Heart left ventricle (tissue), 16 donors: ENCODE data around the gene CRISPLD2. TPM values are rescaled to one million over a fixed set of nuclear protein-coding genes. Genes with fewer than 3 reads are reported as not detected.

ENCODE experiments used
- ATAC-seq, 4 donors: fragments of 200-7000 bp; cut with Tn5 transposase; one replicate each; pipeline ENCODE4 v1.9.1; 2020 to 2022; ENCODE audit warnings: moderate library complexity in 4 of 4, mild to moderate bottlenecking in 3 of 4, moderate number of reproducible peaks in 1 of 4
- DNase-seq, 5 donors: peaks; one replicate each; pipeline ENCODE4 v3.0.0-alpha.2; 2020
- H3K27ac ChIP-seq, 12 donors: fragments of 200-600 bp; sonication (generic) in 4 of 12; one replicate each; pipeline versions ENCODE4 v1.5.0 to v1.8.0; 2016 to 2022; ENCODE audit warnings: mild to moderate bottlenecking in 2 of 12
- H3K27me3 ChIP-seq, 9 donors: fragments of 200-600 bp; sonication (generic) in 2 of 9; one replicate each; pipeline versions ENCODE4 v1.5.1 to v1.8.0; 2016 to 2022; ENCODE audit warnings: mild to moderate bottlenecking in 3 of 9
- H3K36me3 ChIP-seq, 9 donors: fragments of 200-600 bp; sonication (generic) in 2 of 9; one replicate each; pipeline versions ENCODE4 v1.5.0 to v1.8.0; 2018 to 2022; ENCODE audit warnings: mild to moderate bottlenecking in 2 of 9
- H3K4me1 ChIP-seq, 12 donors: fragments of 200-600 bp; sonication (generic) in 4 of 12; one replicate each; pipeline versions ENCODE4 v1.5.0 to v1.8.0; 2016 to 2022; ENCODE audit warnings: mild to moderate bottlenecking in 3 of 12
- H3K4me3 ChIP-seq, 12 donors: fragments of 200-600 bp; sonication (generic) in 4 of 12; one replicate each; pipeline versions ENCODE4 v1.5.0 to v1.8.0; 2017 to 2022; ENCODE audit warnings: mild to moderate bottlenecking in 9 of 12, moderate library complexity in 4 of 12
- H3K9me3 ChIP-seq, 12 donors: fragments of 200-600 bp; sonication (generic) in 4 of 12; one replicate each; pipeline versions ENCODE4 v1.5.0 to v1.8.0; 2016 to 2022; ENCODE audit warnings: mild to moderate bottlenecking in 1 of 12
- POLR2A ChIP-seq, 2 donors: fragments of 450-650 bp; IDR thresholded peaks; one replicate each; pipeline ENCODE4 v1.6.1; 2017; ENCODE audit warnings: antibody characterized with exemption in 2 of 2, mild to moderate bottlenecking in 2 of 2, moderate library complexity in 2 of 2
- WGBS, 4 donors: extraction: QIAGEN DNeasy Blood & Tissue Kit in 2 of 4; methylation state at CpG; one replicate each; pipeline versions ENCODE4 v1.1.5 to v1.1.7; 2013 to 2018; 5-methylcytosine and 5-hydroxymethylcytosine counted together
- intact Hi-C, 10 donors: fragments of 100-400 bp; cut with DNase I; formaldehyde crosslinking; loops; one replicate each; pipeline versions ENCODE4 v1.11.1 to v1.14.2; 2022
- polyA plus RNA-seq, 2 donors: library from polyadenylated mRNA; stranded (reverse); fragments of 200-250 nt; gene quantifications; one replicate each; pipeline ENCODE4 v1.2.3, GENCODE V29; 2013
- total RNA-seq, 9 donors: library from RNA; depleted of rRNA in 2 of 9; stranded (reverse); fragments of >200 nt in 2 of 9; fragmentation: NEBNext Ultra II Directional in 3 of 9; extraction: Animal tissue kit (Norgen Biotek cat#: 25700) in 3 of 9; gene quantifications; one replicate each; pipeline versions ENCODE4 v1.1.0 to v1.2.4, GENCODE V29; 2016 to 2023
- TF ChIP-seq, protein P1 (sequence below), 12 donors: fragments of 200-600 bp; sonication (generic) in 4 of 12; IDR thresholded peaks; one replicate each; pipeline versions ENCODE4 v1.5.0 to v1.8.0; 2018 to 2022; ENCODE audit warnings: antibody characterized with exemption in 12 of 12, mild to moderate bottlenecking in 5 of 12
- donor health status: ischemic (EF 13 %, LVEDD 7.1; RV severe dilation, severe dysfunction).
- donor health status: healthy with polysubstance abuse.
- donor health status: DM: no; HTN: yes; CAD: no.
- donor health status: DM: no; HTN: no; CAD: no.
- donor health status: ischemic (EF 25% LVEDD 6.9; RV normal size, moderate dysfunction).
- donor health status: ischemic (EF 25% LVEDD 5.7; RV mildly dilated, moderate dysfunction).
- donor health status: healthy.
- donor health status: DM: yes; HTN: yes; CAD: no.
- donor health status: ischemic (EF 35%, LVEDD 5.7; RV mildly dilated, moderate dysfunction).
- donor health status: nonischemic (EF 11% LVEDD 7.7; RV severe dilation, severe dysfunction).
- donor health status: DM: yes; HTN: yes; CAD: no.
- donor health status: PGD.
- donor health status: ischemic (EF 29% LVEDD 5.4; RV normal size, mild dysfunction).
- donor health status: nonischemic (EF 23%, LVEDD 6.1; RV moderate dilation, normal function).

The CRISPLD2 gene
- total and polyA plus RNA-seq, 11 donors = 8.0 to 153 (median 12.9) TPM

DNA sequence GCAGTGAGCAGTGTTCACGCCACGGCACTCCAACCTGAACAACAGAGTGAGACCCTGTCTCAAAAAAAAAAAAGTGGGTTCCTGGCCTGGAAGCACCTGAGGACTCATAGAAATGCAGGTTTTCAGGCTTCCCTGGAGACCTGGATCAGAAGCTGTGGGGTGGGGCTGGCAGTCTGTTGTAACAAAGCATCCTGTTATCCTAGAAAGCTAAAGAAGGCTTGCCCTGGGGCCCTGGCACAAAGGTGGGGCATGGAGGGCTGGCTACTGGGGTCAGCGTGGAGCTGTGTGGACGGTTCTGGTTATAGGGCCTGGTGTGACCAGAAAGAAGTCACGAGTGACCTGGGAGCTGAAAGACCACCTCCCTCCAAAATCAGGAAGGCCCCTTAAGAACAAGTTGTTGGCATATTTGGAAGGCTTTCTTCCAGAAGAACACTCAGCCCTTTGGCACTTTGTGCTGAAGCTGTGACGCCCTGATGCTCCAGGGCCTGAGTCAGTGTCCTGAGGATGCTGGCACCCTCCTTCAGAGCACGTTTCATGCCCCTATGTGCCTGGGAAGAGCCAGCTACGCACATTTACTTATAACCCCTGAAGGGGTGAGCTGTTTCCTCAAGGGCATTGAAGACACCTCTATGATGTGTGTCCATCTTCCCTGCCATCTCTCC, 6.2 kb downstream of the CRISPLD2 start:
- DNase-seq (no peak), ATAC-seq (no peak)
- intact Hi-C loops = loop anchor here in 1 of 10 donors (10.0 kb wide), 1 partner anchor 71 kb away; no protein-coding TSS in a partner anchor

DNA sequence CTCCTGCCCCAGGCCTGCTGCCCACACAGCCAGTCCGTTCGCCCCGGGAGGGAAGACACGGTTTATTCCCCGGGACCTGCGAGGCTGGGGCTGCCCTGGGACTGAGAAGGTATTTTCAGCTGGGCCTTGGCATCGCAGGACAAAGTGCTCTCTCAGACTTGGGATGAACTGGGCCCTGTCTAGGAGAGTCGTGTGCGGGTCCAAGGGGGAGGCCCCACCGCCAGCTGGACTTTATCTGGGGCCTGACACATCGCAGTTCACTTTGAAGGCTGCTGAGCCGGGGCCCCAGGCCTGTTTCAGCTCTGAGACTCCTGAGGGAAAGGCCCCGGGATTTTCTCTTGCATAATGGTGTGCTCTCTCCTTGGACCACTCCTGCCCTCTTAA, 6.8 kb downstream of the CRISPLD2 start:
- WGBS, 4 donors = 44 to 72% (median 63%) methylated on average over 9 to 13 of the region's 13 CpGs
- Histone ChIP-seq H3K4me1 (peaks cover 0 to 51% (median 14%) of the 10 kb centered on the region in 12 donors), H3K36me3 (peaks cover 0 to 8% (median 0%) of the 10 kb centered on the region in 9 donors), H3K27me3 (peaks cover 0 to under 1% (median 0%) of the 10 kb centered on the region in 9 donors), H3K27ac (peak overlapping the region; percentile 20 to 97 (median 56)), H3K4me3 (peak overlapping the region in 1 of 12 donors; percentile 4), H3K9me3 (no peaks in the 10 kb centered on the region)
- peak in 3 of 5 donors; percentile 70 to 78 (median 75) for DNase-seq
- peak; percentile 37 to 74 (median 49) for ATAC-seq
- TF ChIP-seq, protein P1, sequence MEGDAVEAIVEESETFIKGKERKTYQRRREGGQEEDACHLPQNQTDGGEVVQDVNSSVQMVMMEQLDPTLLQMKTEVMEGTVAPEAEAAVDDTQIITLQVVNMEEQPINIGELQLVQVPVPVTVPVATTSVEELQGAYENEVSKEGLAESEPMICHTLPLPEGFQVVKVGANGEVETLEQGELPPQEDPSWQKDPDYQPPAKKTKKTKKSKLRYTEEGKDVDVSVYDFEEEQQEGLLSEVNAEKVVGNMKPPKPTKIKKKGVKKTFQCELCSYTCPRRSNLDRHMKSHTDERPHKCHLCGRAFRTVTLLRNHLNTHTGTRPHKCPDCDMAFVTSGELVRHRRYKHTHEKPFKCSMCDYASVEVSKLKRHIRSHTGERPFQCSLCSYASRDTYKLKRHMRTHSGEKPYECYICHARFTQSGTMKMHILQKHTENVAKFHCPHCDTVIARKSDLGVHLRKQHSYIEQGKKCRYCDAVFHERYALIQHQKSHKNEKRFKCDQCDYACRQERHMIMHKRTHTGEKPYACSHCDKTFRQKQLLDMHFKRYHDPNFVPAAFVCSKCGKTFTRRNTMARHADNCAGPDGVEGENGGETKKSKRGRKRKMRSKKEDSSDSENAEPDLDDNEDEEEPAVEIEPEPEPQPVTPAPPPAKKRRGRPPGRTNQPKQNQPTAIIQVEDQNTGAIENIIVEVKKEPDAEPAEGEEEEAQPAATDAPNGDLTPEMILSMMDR (IDR thresholded peaks at IDR 0.05) = no peak
- no peak for TF ChIP-seq POLR2A (IDR thresholded peaks at IDR 0.05)
- intact Hi-C loops = loop anchor here in 1 of 10 donors (10.0 kb wide), 1 partner anchor 72 kb away; no protein-coding TSS in a partner anchor

More for the DNA sequence above, 6.2 kb downstream of the CRISPLD2 start:
- peak overlapping the region in 1 of 12 donors; percentile 4 for H3K4me3 ChIP-seq
- H3K27ac ChIP-seq = peak overlapping the region in 9 of 12 donors; percentile 46 to 97 (median 59)
- H3K4me1 ChIP-seq = peaks cover 0 to 51% (median 13%) of the 10 kb centered on the region in 12 donors
- TF ChIP-seq, protein P1 (IDR thresholded peaks at IDR 0.05) = no peak
- TF ChIP-seq POLR2A (IDR thresholded peaks at IDR 0.05) = no peak
- peaks cover 0 to 7% (median 0%) of the 10 kb centered on the region in 9 donors for H3K36me3 ChIP-seq
- no peaks in the 10 kb centered on the region for H3K9me3 ChIP-seq
- 90 to 93% (median 91%) methylated on average over 7 to 8 of the region's 8 CpGs for WGBS, 4 donors
- peaks cover 0 to 5% (median 0%) of the 10 kb centered on the region in 9 donors for H3K27me3 ChIP-seq

DNA sequence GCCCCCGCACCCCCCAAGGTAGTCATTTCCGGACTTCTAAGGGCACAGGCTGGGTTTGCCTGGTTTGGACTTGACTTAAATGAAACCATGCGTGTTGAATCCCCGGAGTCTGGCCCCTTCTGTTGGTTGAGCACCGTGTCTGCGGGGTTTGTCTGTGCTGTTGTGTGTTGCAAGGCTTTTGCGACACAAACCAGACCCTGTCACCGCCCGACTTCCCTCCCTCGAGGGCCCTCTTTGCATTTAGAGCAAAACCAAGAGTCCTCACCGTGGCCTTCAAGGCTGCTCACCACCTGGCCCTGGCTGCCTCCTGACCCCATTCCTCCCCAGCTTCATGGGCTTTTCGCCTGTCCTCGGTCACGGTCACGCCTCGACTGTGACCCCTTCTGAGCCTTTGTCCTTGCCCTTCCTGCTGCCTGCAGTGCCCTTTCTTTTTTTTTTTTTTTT, 7.4 kb downstream of the CRISPLD2 start:
- intact Hi-C loops = loop anchor here in 1 of 10 donors (10.0 kb wide), 1 partner anchor 72 kb away; no protein-coding TSS in a partner anchor
- 44 to 58% (median 52%) methylated on average over 16 of the region's 16 CpGs for WGBS, 4 donors
- H3K27ac ChIP-seq = peak overlapping the region; percentile 20 to 97 (median 56)
- H3K4me3 ChIP-seq = peak overlapping the region in 1 of 12 donors; percentile 4
- H3K4me1 ChIP-seq = peaks cover 0 to 55% (median 17%) of the 10 kb centered on the region in 12 donors
- ATAC-seq (peak in 1 of 4 donors; percentile 9), DNase-seq (no peak)
- peaks cover 0 to 8% (median 0%) of the 10 kb centered on the region in 9 donors for H3K36me3 ChIP-seq
- no peaks in the 10 kb centered on the region for H3K27me3 ChIP-seq
- H3K9me3 ChIP-seq = no peaks in the 10 kb centered on the region
- TF ChIP-seq, protein P1 (IDR thresholded peaks at IDR 0.05) = no peak
- TF ChIP-seq POLR2A (IDR thresholded peaks at IDR 0.05) = no peak

DNA sequence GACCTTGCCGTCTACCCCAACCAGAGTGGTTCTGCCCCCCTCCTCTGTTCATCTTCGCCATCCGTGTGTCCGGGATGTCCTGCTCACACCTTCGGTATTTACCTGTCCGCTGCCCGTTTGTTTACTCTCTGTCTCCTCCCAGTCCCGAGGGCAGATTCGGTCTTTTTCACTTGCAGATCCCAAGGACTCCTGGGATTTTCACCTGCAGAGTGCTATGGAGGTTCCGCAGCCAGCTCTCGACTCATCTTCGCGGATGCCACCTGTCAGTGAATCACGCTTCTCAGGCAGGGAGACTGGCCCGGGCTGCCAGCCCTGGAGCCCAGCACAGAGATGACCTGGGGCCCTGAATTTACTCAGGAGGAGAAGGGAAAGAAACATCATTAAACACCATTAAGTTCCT, 8.1 kb downstream of the CRISPLD2 start:
- Histone ChIP-seq H3K27ac (peak overlapping the region in 6 of 12 donors; percentile 33 to 97 (median 58)), H3K4me1 (peaks cover 0 to 57% (median 17%) of the 10 kb centered on the region in 12 donors), H3K4me3 (no peak overlapping the region), H3K27me3 (no peaks in the 10 kb centered on the region), H3K9me3 (no peaks in the 10 kb centered on the region), H3K36me3 (peaks cover 0 to 8% (median 0%) of the 10 kb centered on the region in 9 donors)
- DNase-seq (no peak), ATAC-seq (no peak)
- intact Hi-C loops = loop anchor here in 1 of 10 donors (10.0 kb wide), 1 partner anchor 73 kb away; no protein-coding TSS in a partner anchor
- TF ChIP-seq POLR2A (IDR thresholded peaks at IDR 0.05) = no peak
- TF ChIP-seq, protein P1 (IDR thresholded peaks at IDR 0.05) = no peak
- WGBS, 4 donors = 85 to 93% (median 93%) methylated on average over 15 of the region's 15 CpGs
